Measurements from ENCODE around the gene OGFR. TPM values are rescaled to one million over a fixed set of nuclear protein-coding genes. Genes with fewer than 3 reads are reported as not detected.

OGFR gene
- total RNA-seq, 1 donor from 2014 or later: 54.3 TPM

- Mint-ChIP-seq H3K27me3 (ENCODE audit: low read depth) (no peaks in the 10 kb centered on the region), H3K4me1 (ENCODE audit: low read depth) (peaks cover 10% of the 10 kb centered on the region), H3K27ac (no peak overlapping the region), H3K4me3 (ENCODE audit: low read depth) (no peak overlapping the region), H3K36me3 (ENCODE audit: low read depth) (no peaks in the 10 kb centered on the region), H3K9me3 (no peaks in the 10 kb centered on the region)
- DNase-seq (ENCODE audit: low spot score): peak; percentile 57
- intact Hi-C loops (cut with micrococcal nuclease): no loop called here
Measured at GRCh38 chr20:62832212-62832922, 27.7 kb downstream of the OGFR start.

GRCh38 chr20:62832951-62833391 lies 28.3 kb downstream of the OGFR start:
- intact Hi-C loops (cut with micrococcal nuclease): no loop called here
- no peaks in the 10 kb centered on the region for H3K36me3 Mint-ChIP-seq (ENCODE audit: low read depth)
- H3K27me3 Mint-ChIP-seq (ENCODE audit: low read depth): no peaks in the 10 kb centered on the region
- no peak for DNase-seq (ENCODE audit: low spot score)
- no peak overlapping the region for H3K27ac Mint-ChIP-seq
- no peak overlapping the region for H3K4me3 Mint-ChIP-seq (ENCODE audit: low read depth)
- no peaks in the 10 kb centered on the region for H3K9me3 Mint-ChIP-seq
- peaks cover 10% of the 10 kb centered on the region for H3K4me1 Mint-ChIP-seq (ENCODE audit: low read depth)

DNA sequence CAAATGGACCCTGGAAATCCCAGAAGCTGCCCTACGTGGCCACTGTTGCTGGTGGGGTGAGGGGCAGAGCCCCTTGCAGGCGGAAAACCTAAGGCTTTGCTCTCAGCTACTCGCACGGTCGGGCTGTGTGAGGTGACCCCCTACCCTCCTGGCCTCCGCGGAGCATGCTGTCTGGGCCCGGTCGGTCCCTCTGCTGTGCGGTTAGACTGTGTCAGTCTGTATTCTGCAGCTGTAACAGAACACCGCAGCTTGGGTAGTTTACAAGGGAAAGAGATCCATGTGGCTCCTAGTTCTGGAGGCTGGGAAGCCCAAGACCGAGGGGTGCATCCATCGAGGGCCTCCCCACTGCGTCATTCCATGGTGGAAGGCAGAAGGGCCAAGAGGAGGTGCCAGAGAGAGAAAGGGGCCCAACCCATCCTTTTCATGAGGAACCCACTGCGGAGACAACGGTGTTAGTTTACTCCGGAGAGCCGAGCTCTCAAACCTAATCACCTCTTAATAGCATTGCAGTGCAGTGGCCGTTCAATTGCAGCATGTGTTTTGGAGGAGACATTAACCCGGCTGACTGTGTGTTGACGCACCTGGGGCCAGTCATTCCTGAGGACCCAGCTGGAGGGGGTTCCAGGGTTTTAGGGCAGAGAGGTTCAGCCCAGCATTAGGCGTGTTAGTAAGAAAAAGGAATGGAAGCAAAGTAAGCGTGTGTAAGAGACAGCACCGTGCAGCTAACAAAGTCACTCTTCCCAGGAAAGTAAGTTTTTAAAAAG lies 30.5 kb downstream of the OGFR start:
- no peak for DNase-seq (ENCODE audit: low spot score)
- Mint-ChIP-seq H3K9me3 (no peaks in the 10 kb centered on the region), H3K4me3 (ENCODE audit: low read depth) (no peak overlapping the region), H3K27ac (no peak overlapping the region), H3K36me3 (ENCODE audit: low read depth) (no peaks in the 10 kb centered on the region), H3K27me3 (ENCODE audit: low read depth) (no peaks in the 10 kb centered on the region), H3K4me1 (ENCODE audit: low read depth) (peaks cover 10% of the 10 kb centered on the region)
- intact Hi-C loops (cut with micrococcal nuclease): no loop called here

DNA sequence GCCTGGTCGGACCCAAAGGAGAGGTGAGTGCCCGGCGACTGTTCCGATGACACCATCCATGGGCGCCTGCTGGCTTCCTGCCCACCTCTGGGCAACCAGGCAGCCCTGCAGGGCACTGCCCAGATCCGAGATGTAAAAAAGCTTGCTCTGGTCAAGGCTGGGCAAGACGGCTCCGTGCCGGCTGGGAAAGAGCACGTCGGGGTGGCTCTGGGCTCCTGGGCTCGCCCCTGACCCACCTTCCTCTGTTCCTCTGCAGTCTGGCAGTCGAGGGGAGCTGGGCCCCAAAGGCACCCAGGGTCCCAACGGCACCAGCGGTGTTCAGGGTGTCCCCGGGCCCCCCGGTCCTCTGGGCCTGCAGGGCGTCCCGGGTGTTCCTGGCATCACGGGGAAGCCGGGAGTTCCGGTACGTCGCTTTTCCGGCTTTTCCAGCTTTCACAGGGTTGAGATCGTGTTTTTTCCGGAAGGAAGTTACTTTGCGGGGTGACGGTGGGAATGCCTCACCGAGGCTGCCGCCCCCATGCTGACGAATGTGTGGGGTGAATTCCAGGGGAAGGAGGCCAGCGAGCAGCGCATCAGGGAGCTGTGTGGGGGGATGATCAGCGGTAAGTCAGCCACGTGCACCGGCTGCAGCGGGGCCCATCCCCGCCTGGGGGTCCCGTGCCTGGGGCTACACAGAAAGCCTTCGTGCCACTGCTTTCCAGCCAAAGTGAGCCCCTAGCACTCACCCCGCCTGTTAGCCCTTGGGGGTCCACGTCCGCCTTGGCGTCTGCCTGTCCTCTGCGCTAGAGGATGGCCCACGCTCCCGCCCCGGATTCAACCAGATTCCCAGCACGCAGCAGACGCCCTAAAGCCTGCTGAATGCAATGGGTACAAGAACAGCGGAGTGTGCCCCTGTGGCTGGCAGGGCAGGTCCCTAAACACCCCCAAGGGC lies 31.6 kb downstream of the OGFR start:
- Mint-ChIP-seq H3K36me3 (ENCODE audit: low read depth) (no peaks in the 10 kb centered on the region), H3K9me3 (no peaks in the 10 kb centered on the region), H3K27me3 (ENCODE audit: low read depth) (no peaks in the 10 kb centered on the region), H3K4me3 (ENCODE audit: low read depth) (no peak overlapping the region), H3K4me1 (ENCODE audit: low read depth) (peaks cover 10% of the 10 kb centered on the region), H3K27ac (no peak overlapping the region)
- intact Hi-C loops (cut with micrococcal nuclease): no loop called here
- DNase-seq (ENCODE audit: low spot score): no peak

DNA sequence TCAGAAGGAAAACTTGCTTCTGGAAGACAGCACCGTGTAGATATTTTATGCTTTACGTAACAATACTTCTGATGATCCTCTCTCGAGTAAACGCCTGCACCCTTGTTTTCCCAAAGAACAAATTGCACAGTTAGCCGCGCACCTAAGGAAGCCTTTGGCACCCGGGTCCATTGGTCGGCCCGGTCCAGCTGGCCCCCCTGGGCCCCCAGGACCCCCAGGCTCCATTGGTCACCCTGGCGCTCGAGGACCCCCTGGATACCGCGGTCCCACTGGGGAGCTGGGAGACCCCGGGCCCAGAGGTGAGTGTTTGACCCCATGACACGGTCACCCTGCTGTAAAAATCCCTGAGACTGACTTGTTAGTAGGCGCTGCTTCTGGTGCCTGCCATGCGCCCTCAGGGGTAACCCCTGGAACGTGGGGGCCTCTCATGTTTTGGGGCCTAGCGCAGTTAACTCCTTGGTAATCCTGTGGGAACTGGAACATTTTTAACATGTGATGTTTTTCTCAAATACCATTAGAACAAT lies 32.4 kb downstream of the OGFR start:
- DNase-seq (ENCODE audit: low spot score): no peak
- intact Hi-C loops (cut with micrococcal nuclease): no loop called here
- Mint-ChIP-seq H3K27ac (no peak overlapping the region), H3K27me3 (ENCODE audit: low read depth) (no peaks in the 10 kb centered on the region), H3K4me3 (ENCODE audit: low read depth) (no peak overlapping the region), H3K4me1 (ENCODE audit: low read depth) (peaks cover 8% of the 10 kb centered on the region), H3K36me3 (ENCODE audit: low read depth) (no peaks in the 10 kb centered on the region), H3K9me3 (no peaks in the 10 kb centered on the region)

GRCh38 chr20:62837790-62838127 lies 33.1 kb downstream of the OGFR start:
- Mint-ChIP-seq H3K36me3 (ENCODE audit: low read depth) (no peaks in the 10 kb centered on the region), H3K9me3 (no peaks in the 10 kb centered on the region), H3K4me1 (ENCODE audit: low read depth) (peaks cover 2% of the 10 kb centered on the region), H3K4me3 (ENCODE audit: low read depth) (no peak overlapping the region), H3K27ac (no peak overlapping the region), H3K27me3 (ENCODE audit: low read depth) (no peaks in the 10 kb centered on the region)
- no peak for DNase-seq (ENCODE audit: low spot score)
- intact Hi-C loops (cut with micrococcal nuclease): no loop called here

- Mint-ChIP-seq H3K27me3 (ENCODE audit: low read depth) (no peaks in the 10 kb centered on the region), H3K27ac (no peak overlapping the region)
Measured at GRCh38 chr20:62838128-62838891, 33.7 kb downstream of the OGFR start.

GRCh38 chr20:62839261-62839660 lies 34.6 kb downstream of the OGFR start:
- Mint-ChIP-seq H3K36me3 (ENCODE audit: low read depth) (no peaks in the 10 kb centered on the region), H3K27me3 (ENCODE audit: low read depth) (no peaks in the 10 kb centered on the region), H3K27ac (no peak overlapping the region), H3K9me3 (no peaks in the 10 kb centered on the region), H3K4me3 (ENCODE audit: low read depth) (no peak overlapping the region), H3K4me1 (ENCODE audit: low read depth) (no peaks in the 10 kb centered on the region)
- intact Hi-C loops (cut with micrococcal nuclease): no loop called here
- no peak for DNase-seq (ENCODE audit: low spot score)

More at GRCh38 chr20:62838128-62838891, 33.7 kb downstream of the OGFR start:
- H3K4me1 Mint-ChIP-seq (ENCODE audit: low read depth): no peaks in the 10 kb centered on the region
- no peak for DNase-seq (ENCODE audit: low spot score)
- intact Hi-C loops (cut with micrococcal nuclease): no loop called here
- no peaks in the 10 kb centered on the region for H3K9me3 Mint-ChIP-seq
- no peak overlapping the region for H3K4me3 Mint-ChIP-seq (ENCODE audit: low read depth)
- H3K36me3 Mint-ChIP-seq (ENCODE audit: low read depth): no peaks in the 10 kb centered on the region

- DNase-seq (ENCODE audit: low spot score): no peak
- no peaks in the 10 kb centered on the region for H3K9me3 Mint-ChIP-seq
- H3K27me3 Mint-ChIP-seq (ENCODE audit: low read depth): no peaks in the 10 kb centered on the region
- intact Hi-C loops (cut with micrococcal nuclease): no loop called here
- H3K36me3 Mint-ChIP-seq (ENCODE audit: low read depth): no peaks in the 10 kb centered on the region
- H3K4me1 Mint-ChIP-seq (ENCODE audit: low read depth): no peaks in the 10 kb centered on the region
- H3K27ac Mint-ChIP-seq: no peak overlapping the region
- H3K4me3 Mint-ChIP-seq (ENCODE audit: low read depth): no peak overlapping the region
Measured at GRCh38 chr20:62839816-62840215, 35.2 kb downstream of the OGFR start.

DNA sequence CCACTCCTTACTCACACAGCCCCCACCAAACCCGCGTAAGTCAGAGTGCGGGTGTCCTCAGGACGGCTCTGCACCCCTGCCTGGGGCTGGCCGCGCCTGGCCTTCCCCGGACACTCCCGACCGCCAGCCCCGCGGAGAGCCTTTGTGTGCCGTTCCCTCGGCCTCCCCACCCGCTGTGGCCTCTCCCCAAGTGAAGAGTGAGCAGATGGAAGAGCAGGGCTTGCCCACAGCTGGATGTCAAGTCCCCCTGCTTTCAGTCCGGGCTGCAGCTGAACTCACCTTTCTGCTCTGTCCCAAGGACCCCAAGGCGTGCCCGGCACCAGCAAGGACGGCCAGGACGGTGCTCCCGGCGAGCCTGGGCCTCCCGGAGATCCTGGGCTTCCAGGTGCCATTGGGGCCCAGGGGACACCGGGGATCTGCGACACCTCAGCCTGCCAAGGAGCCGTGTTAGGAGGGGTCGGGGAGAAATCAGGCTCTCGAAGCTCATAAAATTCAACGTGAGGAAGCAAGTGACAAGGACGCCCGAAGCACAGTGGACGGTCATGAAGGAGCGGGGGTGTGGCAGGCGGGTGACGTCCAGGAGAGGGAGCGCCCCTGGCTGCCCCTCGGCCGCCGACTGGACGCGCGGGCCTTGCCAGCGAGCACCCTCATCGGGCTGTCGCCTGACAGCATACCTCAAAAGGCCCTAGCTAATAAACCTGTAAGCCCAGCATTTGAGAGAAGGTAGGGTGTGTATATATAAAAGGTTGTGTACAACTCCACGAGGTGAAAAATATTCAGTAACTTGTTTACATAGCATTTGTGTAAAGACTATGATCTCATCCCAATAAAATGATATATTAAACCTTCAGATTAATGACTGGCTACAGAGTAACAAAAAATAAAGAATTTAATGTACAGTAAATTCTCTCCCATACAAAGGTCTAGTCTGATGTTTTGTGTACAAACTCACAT lies 35.9 kb downstream of the OGFR start:
- H3K36me3 Mint-ChIP-seq (ENCODE audit: low read depth): peaks cover 2% of the 10 kb centered on the region
- H3K27ac Mint-ChIP-seq: no peak overlapping the region
- no peak for DNase-seq (ENCODE audit: low spot score)
- H3K4me1 Mint-ChIP-seq (ENCODE audit: low read depth): no peaks in the 10 kb centered on the region
- intact Hi-C loops (cut with micrococcal nuclease): no loop called here
- no peaks in the 10 kb centered on the region for H3K9me3 Mint-ChIP-seq
- no peaks in the 10 kb centered on the region for H3K27me3 Mint-ChIP-seq (ENCODE audit: low read depth)
- H3K4me3 Mint-ChIP-seq (ENCODE audit: low read depth): no peak overlapping the region

DNA sequence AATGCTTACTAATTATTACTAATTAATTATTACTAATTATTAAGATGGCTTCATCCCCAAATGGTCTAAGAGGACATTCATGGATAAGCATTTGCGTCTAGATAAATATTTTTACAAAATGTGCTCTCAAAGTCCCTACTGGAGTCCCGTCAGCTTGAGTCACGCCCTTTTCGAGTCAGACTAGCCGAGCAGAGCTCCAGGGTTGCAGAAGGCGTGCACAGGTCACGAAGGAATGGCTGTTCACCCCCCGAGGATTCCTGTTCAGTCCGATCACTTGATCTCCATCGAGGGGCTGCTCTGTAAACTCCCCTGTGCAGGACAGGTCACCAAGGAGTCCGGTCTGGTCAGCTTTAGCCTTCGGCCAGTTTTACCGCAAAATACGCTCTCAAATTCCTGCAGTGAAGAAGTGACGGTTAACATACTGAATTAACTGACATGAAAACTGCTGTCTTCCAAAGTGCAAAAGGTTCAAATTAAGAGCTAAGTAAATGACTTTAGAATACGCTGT lies 37.1 kb downstream of the OGFR start:
- no peaks in the 10 kb centered on the region for H3K9me3 Mint-ChIP-seq
- H3K36me3 Mint-ChIP-seq (ENCODE audit: low read depth): peaks cover 7% of the 10 kb centered on the region
- H3K27me3 Mint-ChIP-seq (ENCODE audit: low read depth): no peaks in the 10 kb centered on the region
- no peak for DNase-seq (ENCODE audit: low spot score)
- H3K27ac Mint-ChIP-seq: no peak overlapping the region
- intact Hi-C loops (cut with micrococcal nuclease): no loop called here
- no peaks in the 10 kb centered on the region for H3K4me1 Mint-ChIP-seq (ENCODE audit: low read depth)
- H3K4me3 Mint-ChIP-seq (ENCODE audit: low read depth): no peak overlapping the region
